H9 (cell line): ENCODE measurements around the gene LOXL1. TPM values are rescaled to one million over a fixed set of nuclear protein-coding genes. Genes with fewer than 3 reads are reported as not detected.

Experiments used
- DNase-seq: peaks from one replicate; pipeline ENCODE4 v3.0.0-alpha.2; 2017
- H2AFZ ChIP-seq: one replicate; pipeline ENCODE4 v1.6.1; 2013; ENCODE audit warnings: mild to moderate bottlenecking, low read length, control low read depth, moderate library complexity
- H2AK5ac ChIP-seq: 2 replicates; pipeline ENCODE4 v1.6.1; 2013; ENCODE audit warnings: low read length, control low read depth, mixed read lengths; ENCODE audit not compliant: insufficient read length
- H2BK120ac ChIP-seq: one replicate; pipeline ENCODE4 v1.6.1; 2013; ENCODE audit warnings: low read depth, mild to moderate bottlenecking, low read length, control low read depth, inconsistent platforms; ENCODE audit not compliant: poor library complexity, severe bottlenecking
- H2BK12ac ChIP-seq: 2 replicates; pipeline ENCODE4 v1.6.1; 2013; ENCODE audit warnings: low read length, control low read depth, mixed read lengths, low read depth; ENCODE audit not compliant: insufficient read length
- H2BK15ac ChIP-seq: 2 replicates; pipeline ENCODE4 v1.6.1; 2013; ENCODE audit warnings: low read depth, low read length, control low read depth
- H2BK20ac ChIP-seq: one replicate; pipeline ENCODE4 v1.6.1; 2013; ENCODE audit warnings: low read depth, mild to moderate bottlenecking, low read length, control low read depth, inconsistent platforms; ENCODE audit not compliant: poor library complexity, severe bottlenecking
- H2BK5ac ChIP-seq: 2 replicates; pipeline ENCODE4 v1.6.1; 2013; ENCODE audit warnings: low read length, control low read depth, mixed read lengths; ENCODE audit not compliant: insufficient read length
- H3K14ac ChIP-seq: 2 replicates; pipeline ENCODE4 v1.6.1; 2013; ENCODE audit warnings: low read length, control low read depth; ENCODE audit not compliant: insufficient read depth
- H3K18ac ChIP-seq: 2 replicates; pipeline ENCODE4 v1.6.1; 2013; ENCODE audit warnings: low read depth, mild to moderate bottlenecking, mixed read lengths, low read length, control low read depth; ENCODE audit not compliant: insufficient read length
- H3K23ac ChIP-seq: 2 replicates; pipeline ENCODE4 v1.6.1; 2013; ENCODE audit warnings: low read length, control low read depth, mixed read lengths, low read depth; ENCODE audit not compliant: insufficient read length
- H3K23me2 ChIP-seq: 2 replicates; pipeline ENCODE4 v1.6.1; 2013; ENCODE audit warnings: low read depth, mild to moderate bottlenecking, mixed read lengths, low read length, control low read depth; ENCODE audit not compliant: insufficient read length, poor library complexity, severe bottlenecking
- H3K27ac ChIP-seq: 2 replicates; pipeline ENCODE4 v1.5.1; 2013; ENCODE audit warnings: low read length, control low read depth, mixed read lengths, low read depth; ENCODE audit not compliant: insufficient read length
- H3K27me3 ChIP-seq: 2 replicates; pipeline ENCODE4 v1.6.1; 2013; ENCODE audit warnings: low read length, control low read depth, inconsistent platforms; ENCODE audit not compliant: insufficient read depth
- H3K4ac ChIP-seq: 2 replicates; pipeline ENCODE4 v1.6.1; 2013; ENCODE audit warnings: low read depth, mild to moderate bottlenecking, control low read depth, inconsistent platforms, low read length, moderate library complexity
- H3K4me1 ChIP-seq: 2 replicates; pipeline ENCODE4 v1.6.1; 2013; ENCODE audit warnings: low read length, control low read depth, inconsistent platforms; ENCODE audit not compliant: insufficient read depth
- H3K4me2 ChIP-seq: 2 replicates; pipeline ENCODE4 v1.6.1; 2013; ENCODE audit warnings: low read length, control low read depth, mixed read lengths; ENCODE audit not compliant: insufficient read length, insufficient read depth
- H3K56ac ChIP-seq: 2 replicates; pipeline ENCODE4 v1.6.1; 2013; ENCODE audit warnings: low read depth, mild to moderate bottlenecking, mixed read lengths, low read length, control low read depth; ENCODE audit not compliant: insufficient read length
- H3K79me1 ChIP-seq: 2 replicates; pipeline ENCODE4 v1.6.1; 2013; ENCODE audit warnings: low read depth, mild to moderate bottlenecking, moderate library complexity, low read length, control low read depth, inconsistent platforms; ENCODE audit not compliant: insufficient read depth, poor library complexity, severe bottlenecking
- H3K79me2 ChIP-seq: 2 replicates; pipeline ENCODE4 v1.6.1; 2013; ENCODE audit warnings: low read length, control low read depth, inconsistent platforms; ENCODE audit not compliant: insufficient read depth
- H3K9ac ChIP-seq: 2 replicates; pipeline ENCODE4 v1.6.1; 2013; ENCODE audit warnings: low read length, control low read depth, mixed read lengths; ENCODE audit not compliant: insufficient read length; ENCODE audit errors: extremely low read depth
- H3K9me3 ChIP-seq: one replicate; pipeline ENCODE4 v1.6.1; 2013; ENCODE audit warnings: low read depth, low read length, inconsistent platforms; ENCODE audit not compliant: control insufficient read depth
- H3T11ph ChIP-seq: one replicate; pipeline ENCODE4 v1.6.1; 2013; ENCODE audit warnings: mild to moderate bottlenecking, low read length, control low read depth, inconsistent platforms
- H4K20me1 ChIP-seq: one replicate; pipeline ENCODE4 v1.6.1; 2013; ENCODE audit not compliant: control insufficient read depth, insufficient read length, insufficient read depth
- H4K5ac ChIP-seq: 2 replicates; pipeline ENCODE4 v1.6.1; 2013; ENCODE audit warnings: low read depth, mild to moderate bottlenecking, mixed read lengths, low read length, control low read depth; ENCODE audit not compliant: insufficient read length
- H4K8ac ChIP-seq: replicated peaks from 2 replicates; pipeline ENCODE4 v1.6.1; 2013; ENCODE audit warnings: low read length, control low read depth, mixed read lengths, low read depth; ENCODE audit not compliant: insufficient read length
- H4K91ac ChIP-seq: 2 replicates; pipeline ENCODE4 v1.6.1; 2013; ENCODE audit warnings: low read depth, mild to moderate bottlenecking, moderate library complexity, mixed read lengths, low read length, control low read depth; ENCODE audit not compliant: insufficient read length
- H3K27ac Mint-ChIP-seq, 3 experiments: 2 replicates in 2 of 3; 3 replicates in 1 of 3; pipeline ENCODE4 v1.8.0; 2020 to 2021; ENCODE audit warnings: mixed read lengths in 3 of 3, mild to moderate bottlenecking in 1 of 3, moderate library complexity in 1 of 3
- H3K27me3 Mint-ChIP-seq: 2 replicates; pipeline ENCODE4 v1.8.0; 2021; ENCODE audit warnings: low read depth, mild to moderate bottlenecking, moderate library complexity, mixed read lengths
- H3K36me3 Mint-ChIP-seq, 3 experiments: 2 replicates in 2 of 3; 3 replicates in 1 of 3; pipeline ENCODE4 v1.8.0; 2020 to 2021; ENCODE audit warnings: low read depth in 3 of 3, mixed read lengths in 3 of 3; ENCODE audit not compliant: insufficient read depth in 1 of 3
- H3K4me1 Mint-ChIP-seq, 2 experiments: 2 replicates each; pipeline ENCODE4 v1.8.0; 2020; ENCODE audit warnings: mixed read lengths in 2 of 2
- H3K4me3 Mint-ChIP-seq, 2 experiments: 2 replicates in 1 of 2; 3 replicates in 1 of 2; pipeline ENCODE4 v1.8.0; 2020 to 2021; ENCODE audit warnings: mild to moderate bottlenecking in 2 of 2, mixed read lengths in 2 of 2, moderate library complexity in 1 of 2
- H3K9me3 Mint-ChIP-seq, 2 experiments: 2 replicates in 1 of 2; 3 replicates in 1 of 2; pipeline ENCODE4 v1.8.0; 2020; ENCODE audit warnings: mild to moderate bottlenecking in 2 of 2, mixed read lengths in 2 of 2, moderate library complexity in 1 of 2
- WGBS: extraction: QIAGEN DNeasy Blood & Tissue Kit; methylation state at CpG from one replicate; pipeline ENCODE4 v1.1.7; 2013; ENCODE audit warnings: missing lambda C conversion rate, low lambda C conversion rate, mixed read lengths; ENCODE audit not compliant: insufficient read length; ENCODE audit errors: extremely low coverage; 5-methylcytosine and 5-hydroxymethylcytosine counted together
- total RNA-seq: library from RNA; stranded (reverse); gene quantifications from 2 replicates; pipeline ENCODE4 v1.2.1, GENCODE V29; 2021
- TF ChIP-seq, protein P1 (sequence below): fragments of 200-600 bp; sonication (generic); conservative IDR thresholded peaks from 3 replicates; pipeline ENCODE4 v1.8.0; 2021; ENCODE audit warnings: antibody characterized with exemption, mild to moderate bottlenecking

Gene LOXL1
- total RNA-seq, 1 experiment from 2014 or later = 9.1 TPM

GRCh38 chr15:73983211-73983727 is 57.0 kb downstream of the LOXL1 start:
- H4K20me1 ChIP-seq = no peaks in the 10 kb centered on the region
- no peak for DNase-seq
- H2AK5ac ChIP-seq = no peak overlapping the region
- no peak overlapping the region for H2BK12ac ChIP-seq
- Mint-ChIP-seq H3K9me3 (no peaks in the 10 kb centered on the region), H3K36me3 (no peaks in the 10 kb centered on the region), H3K27me3 (peaks cover 6% of the 10 kb centered on the region), H3K4me1 (peaks cover 3 to 7% of the 10 kb centered on the region in 2 experiments; a peak in 3 of 4 replicates), H3K27ac (no peak overlapping the region), H3K4me3 (no peak overlapping the region)
- H2BK15ac ChIP-seq = no peak overlapping the region; the same call in 1 of the 2 replicates
- H3K4ac ChIP-seq = no peak overlapping the region
- H3K4me2 ChIP-seq = no peak overlapping the region
- WGBS = no CpG with 5 or more reads among the region's 10 CpGs
- H2AFZ ChIP-seq = no peak overlapping the region
- TF ChIP-seq, protein P1, sequence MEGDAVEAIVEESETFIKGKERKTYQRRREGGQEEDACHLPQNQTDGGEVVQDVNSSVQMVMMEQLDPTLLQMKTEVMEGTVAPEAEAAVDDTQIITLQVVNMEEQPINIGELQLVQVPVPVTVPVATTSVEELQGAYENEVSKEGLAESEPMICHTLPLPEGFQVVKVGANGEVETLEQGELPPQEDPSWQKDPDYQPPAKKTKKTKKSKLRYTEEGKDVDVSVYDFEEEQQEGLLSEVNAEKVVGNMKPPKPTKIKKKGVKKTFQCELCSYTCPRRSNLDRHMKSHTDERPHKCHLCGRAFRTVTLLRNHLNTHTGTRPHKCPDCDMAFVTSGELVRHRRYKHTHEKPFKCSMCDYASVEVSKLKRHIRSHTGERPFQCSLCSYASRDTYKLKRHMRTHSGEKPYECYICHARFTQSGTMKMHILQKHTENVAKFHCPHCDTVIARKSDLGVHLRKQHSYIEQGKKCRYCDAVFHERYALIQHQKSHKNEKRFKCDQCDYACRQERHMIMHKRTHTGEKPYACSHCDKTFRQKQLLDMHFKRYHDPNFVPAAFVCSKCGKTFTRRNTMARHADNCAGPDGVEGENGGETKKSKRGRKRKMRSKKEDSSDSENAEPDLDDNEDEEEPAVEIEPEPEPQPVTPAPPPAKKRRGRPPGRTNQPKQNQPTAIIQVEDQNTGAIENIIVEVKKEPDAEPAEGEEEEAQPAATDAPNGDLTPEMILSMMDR = no peak
- H3K23ac ChIP-seq = no peak overlapping the region
- no peaks in the 10 kb centered on the region for H3K23me2 ChIP-seq
- H3K56ac ChIP-seq = no peak overlapping the region
- H2BK20ac ChIP-seq = no peak overlapping the region
- no peaks in the 10 kb centered on the region for H3K79me2 ChIP-seq
- no peak overlapping the region for H2BK5ac ChIP-seq
- H3K27ac ChIP-seq = no peak overlapping the region
- H3K9ac ChIP-seq = no peak overlapping the region
- H3K27me3 ChIP-seq = no peaks in the 10 kb centered on the region
- no peaks in the 10 kb centered on the region for H3K9me3 ChIP-seq
- H2BK120ac ChIP-seq = no peak overlapping the region
- H3K14ac ChIP-seq = no peak overlapping the region
- no peak overlapping the region for H3T11ph ChIP-seq
- no peak overlapping the region for H3K18ac ChIP-seq
- H3K79me1 ChIP-seq = no peaks in the 10 kb centered on the region
- no peak overlapping the region for H4K91ac ChIP-seq
- H4K8ac ChIP-seq = no peak overlapping the region
- H3K4me1 ChIP-seq = no peaks in the 10 kb centered on the region
- H4K5ac ChIP-seq = no peak overlapping the region
